Thyroid gland (tissue), 4 donors: ENCODE measurements around the gene SLC5A4.

ENCODE experiments used
- POLR2A ChIP-seq, 2 donors: fragments of 450-650 bp; IDR thresholded peaks; one replicate each; pipeline ENCODE4 v1.6.1; 2017; ENCODE audit warnings: antibody characterized with exemption in 2 of 2, mild to moderate bottlenecking in 2 of 2, moderate library complexity in 1 of 2
- TF ChIP-seq, protein P1 (sequence below), 6 experiments: fragments of 200-600 bp in 3 of 6; fragments of 450-650 bp in 3 of 6; sonication (generic) in 3 of 6; IDR thresholded peaks; one replicate each; pipeline ENCODE4 v1.5.1; 2016 to 2019; ENCODE audit warnings: antibody characterized with exemption in 6 of 6, mild to moderate bottlenecking in 2 of 6, inconsistent platforms in 1 of 6, moderate library complexity in 1 of 6

DNA sequence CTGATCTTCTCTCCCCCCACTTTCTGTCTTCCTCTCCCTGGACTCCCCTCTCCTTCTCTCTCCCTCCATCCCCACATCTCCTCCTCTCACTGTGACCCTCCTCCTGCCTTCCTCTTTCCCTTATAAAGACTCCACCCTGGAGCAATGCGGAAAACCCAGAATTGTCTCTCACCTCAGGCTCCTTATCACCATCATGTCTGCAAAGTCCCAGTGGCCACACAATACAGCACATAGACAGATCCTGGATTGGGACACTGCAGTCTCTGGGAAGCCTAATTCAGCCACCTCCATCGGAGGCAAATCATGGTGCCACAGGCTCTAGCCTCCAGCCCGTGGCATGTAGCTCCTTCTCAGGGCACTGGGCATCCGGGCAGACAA, 53.0 kb downstream of the SLC5A4 start:
- TF ChIP-seq, protein P1, sequence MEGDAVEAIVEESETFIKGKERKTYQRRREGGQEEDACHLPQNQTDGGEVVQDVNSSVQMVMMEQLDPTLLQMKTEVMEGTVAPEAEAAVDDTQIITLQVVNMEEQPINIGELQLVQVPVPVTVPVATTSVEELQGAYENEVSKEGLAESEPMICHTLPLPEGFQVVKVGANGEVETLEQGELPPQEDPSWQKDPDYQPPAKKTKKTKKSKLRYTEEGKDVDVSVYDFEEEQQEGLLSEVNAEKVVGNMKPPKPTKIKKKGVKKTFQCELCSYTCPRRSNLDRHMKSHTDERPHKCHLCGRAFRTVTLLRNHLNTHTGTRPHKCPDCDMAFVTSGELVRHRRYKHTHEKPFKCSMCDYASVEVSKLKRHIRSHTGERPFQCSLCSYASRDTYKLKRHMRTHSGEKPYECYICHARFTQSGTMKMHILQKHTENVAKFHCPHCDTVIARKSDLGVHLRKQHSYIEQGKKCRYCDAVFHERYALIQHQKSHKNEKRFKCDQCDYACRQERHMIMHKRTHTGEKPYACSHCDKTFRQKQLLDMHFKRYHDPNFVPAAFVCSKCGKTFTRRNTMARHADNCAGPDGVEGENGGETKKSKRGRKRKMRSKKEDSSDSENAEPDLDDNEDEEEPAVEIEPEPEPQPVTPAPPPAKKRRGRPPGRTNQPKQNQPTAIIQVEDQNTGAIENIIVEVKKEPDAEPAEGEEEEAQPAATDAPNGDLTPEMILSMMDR (IDR thresholded peaks at IDR 0.05): no peak
- no peak for TF ChIP-seq POLR2A (IDR thresholded peaks at IDR 0.05)
